NT2/D1 (cell line): Measurements from ENCODE around the gene PHLPP1.

Experiments used
- YY1 ChIP-seq: IDR thresholded peaks from 2 replicates; pipeline ENCODE4 v1.6.1; 2011; ENCODE audit not compliant: insufficient read length, insufficient read depth
- ZNF274 ChIP-seq: IDR thresholded peaks from 2 replicates; pipeline ENCODE4 v1.6.1; 2011; ENCODE audit warnings: mild to moderate bottlenecking, low read depth, low read length

GRCh38 chr18:62973689-62974088, 258.3 kb downstream of the PHLPP1 start:
- TF ChIP-seq ZNF274 (no peak), YY1 (no peak)
